Smooth muscle cell (in vitro differentiated cells): Measurements from ENCODE around the gene TSPAN13. TPM values are rescaled to one million over a fixed set of nuclear protein-coding genes. Genes with fewer than 3 reads are reported as not detected.

ENCODE experiments used
- DNase-seq: peaks from one replicate; lab custom pipeline; 2025; ENCODE audit not compliant: unreplicated experiment; lab: John Stamatoyannopoulos, UW
- H2AFZ ChIP-seq: fragments of 200-600 bp; sonication (generic); 2 replicates; pipeline ENCODE4 v1.6.0; 2016; ENCODE audit warnings: antibody characterized with exemption, low read depth, mild to moderate bottlenecking
- H3F3A ChIP-seq: fragments of 200-600 bp; sonication (generic); 2 replicates; pipeline ENCODE4 v1.6.0; 2017; ENCODE audit warnings: antibody characterized with exemption, low read depth
- H3K27ac ChIP-seq: fragments of 200-600 bp; sonication (generic); 2 replicates; pipeline ENCODE4 v1.5.1; 2016; ENCODE audit warnings: low read depth, mild to moderate bottlenecking
- H3K27me3 ChIP-seq: fragments of 200-600 bp; sonication (generic); 2 replicates; pipeline ENCODE4 v1.6.1; 2016; ENCODE audit warnings: low read depth, mild to moderate bottlenecking
- H3K36me3 ChIP-seq: fragments of 200-600 bp; sonication (generic); 2 replicates; pipeline ENCODE4 v1.5.1; 2016; ENCODE audit warnings: low read depth
- H3K4me1 ChIP-seq: fragments of 200-600 bp; sonication (generic); 2 replicates; pipeline ENCODE4 v1.5.1; 2016; ENCODE audit warnings: low read depth
- H3K4me2 ChIP-seq: fragments of 200-600 bp; sonication (generic); 2 replicates; pipeline ENCODE4 v1.6.0; 2016; ENCODE audit warnings: mild to moderate bottlenecking
- H3K4me3 ChIP-seq: fragments of 200-600 bp; sonication (generic); 2 replicates; pipeline ENCODE4 v1.5.1; 2016; ENCODE audit warnings: mild to moderate bottlenecking
- H3K79me2 ChIP-seq: fragments of 200-600 bp; sonication (generic); 2 replicates; pipeline ENCODE4 v1.6.0; 2016; ENCODE audit warnings: low read depth, mild to moderate bottlenecking
- H3K9ac ChIP-seq: fragments of 200-600 bp; sonication (generic); 2 replicates; pipeline ENCODE4 v1.6.0; 2016; ENCODE audit warnings: low read depth
- H3K9me3 ChIP-seq: fragments of 200-600 bp; sonication (generic); replicated peaks from 2 replicates; pipeline ENCODE4 v1.5.1; 2016; ENCODE audit warnings: low read depth
- H4K20me1 ChIP-seq: fragments of 200-600 bp; sonication (generic); 2 replicates; pipeline ENCODE4 v1.6.0; 2016; ENCODE audit warnings: low read depth
- CTCF ChIP-seq: fragments of 200-600 bp; sonication (generic); IDR thresholded peaks from 2 replicates; pipeline ENCODE4 v1.5.1; 2017; ENCODE audit warnings: borderline replicate concordance, mild to moderate bottlenecking, antibody characterized with exemption; ENCODE audit not compliant: insufficient read depth, poor library complexity, severe bottlenecking
- WGBS: methylation state at CpG from one replicate; pipeline ENCODE4 v1.1.7; 2016; ENCODE audit warnings: low lambda C conversion rate; 5-methylcytosine and 5-hydroxymethylcytosine counted together
- polyA plus RNA-seq: library from polyadenylated mRNA; unstranded; fragments of >200 nt; fragmentation: Nextera tagmentation; extraction: Ambion mirVana; gene quantifications from 2 replicates; pipeline ENCODE4 v1.2.1, GENCODE V29; 2016
- total RNA-seq: library from RNA; depleted of rRNA; stranded (reverse); fragments of >200 nt; gene quantifications from 2 replicates; pipeline ENCODE4 v1.2.3, GENCODE V29; 2014

TSPAN13 gene
- total RNA-seq (128 and 142 TPM in 2 replicates), polyA plus RNA-seq (103 and 116 TPM in 2 replicates)

DNA sequence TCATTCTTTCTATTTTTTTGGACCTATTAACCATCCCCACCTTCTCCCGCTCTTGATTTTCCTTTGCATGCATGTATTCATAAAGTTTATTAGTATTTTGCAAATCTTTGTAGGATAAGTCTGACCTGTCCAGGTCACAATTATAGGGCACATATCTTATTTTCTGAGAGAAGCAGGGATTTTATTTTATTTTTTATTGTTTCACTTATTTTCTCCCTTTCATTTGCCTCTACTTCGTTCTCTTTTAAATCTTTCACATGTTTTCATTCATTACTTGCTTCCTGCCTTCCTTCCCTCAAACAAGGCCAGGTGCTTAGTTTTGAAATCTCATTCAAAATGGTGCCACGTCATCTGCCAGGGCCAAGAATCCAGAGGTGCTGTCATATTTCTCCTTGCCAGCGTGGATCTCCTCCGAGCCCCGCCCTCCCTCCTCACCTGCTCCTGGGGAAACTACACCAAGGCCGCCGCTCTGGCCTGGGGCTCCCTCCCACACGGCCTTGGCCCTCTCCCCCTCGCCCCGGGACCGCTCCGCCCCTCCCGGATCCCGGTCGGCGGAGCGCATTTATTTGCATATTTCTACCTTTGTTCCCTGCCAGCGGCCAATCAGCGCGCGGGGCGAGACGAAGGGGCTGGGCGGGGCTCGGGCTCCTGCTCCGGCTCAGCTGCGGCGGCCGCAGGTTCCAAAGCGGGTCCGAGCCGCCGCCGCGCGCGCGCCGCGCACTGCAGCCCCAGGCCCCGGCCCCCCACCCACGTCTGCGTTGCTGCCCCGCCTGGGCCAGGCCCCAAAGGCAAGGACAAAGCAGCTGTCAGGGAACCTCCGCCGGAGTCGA, at the start of gene TSPAN13:
Gene TSPAN13, plus strand, starts transcription at position 654 of the 830 bp plus-strand sequence. CDS start 213 bp downstream, outside the sequence.
- H3K9ac ChIP-seq: peak within 1 kb of the TSS; percentile 80
- peak; percentile 50 for DNase-seq
- H3K27ac ChIP-seq: peak within 1 kb of the TSS; percentile 88
- peaks cover 27% of the 10 kb centered on the region for H3K79me2 ChIP-seq
- H3F3A ChIP-seq: peaks cover 17% of the 10 kb centered on the region
- no peak for TF ChIP-seq CTCF
- no peaks in the 10 kb centered on the region for H3K9me3 ChIP-seq
- peak within 1 kb of the TSS; percentile 88 for H3K4me2 ChIP-seq
- 4% methylated on average over 35 of the region's 48 CpGs for WGBS
- H2AFZ ChIP-seq: peak within 1 kb of the TSS; percentile 72
- peaks cover 19% of the 10 kb centered on the region for H4K20me1 ChIP-seq
- H3K4me3 ChIP-seq: peak within 1 kb of the TSS; percentile 93
- H3K4me1 ChIP-seq: peaks cover 24% of the 10 kb centered on the region
- H3K36me3 ChIP-seq: no peaks in the 10 kb centered on the region
- no peaks in the 10 kb centered on the region for H3K27me3 ChIP-seq

DNA sequence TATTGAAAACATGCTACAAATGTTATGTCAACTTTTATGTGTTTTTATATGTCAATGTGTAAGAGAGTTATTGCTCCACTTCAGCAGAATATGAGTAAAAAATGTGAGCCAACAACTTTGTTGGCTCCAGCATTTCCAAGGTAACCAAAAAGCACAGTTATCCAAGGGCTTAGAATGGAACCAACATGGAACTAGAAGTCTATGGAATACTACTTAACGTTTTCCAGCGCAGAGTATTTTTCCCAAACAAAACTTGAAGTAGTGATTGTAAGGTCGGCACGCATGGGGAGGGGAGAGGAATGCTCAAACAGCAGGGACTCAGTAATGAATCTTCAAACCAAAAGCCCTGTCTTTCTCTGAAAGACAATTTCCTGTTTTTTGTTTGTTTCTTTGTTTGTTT, 45.0 kb upstream of the TSPAN13 start:
- no peak overlapping the region for H2AFZ ChIP-seq
- WGBS: 80% methylated on average over 4 of the region's 4 CpGs
- H3K36me3 ChIP-seq: peaks cover 18% of the 10 kb centered on the region
- no peaks in the 10 kb centered on the region for H3F3A ChIP-seq
- no peaks in the 10 kb centered on the region for H3K9me3 ChIP-seq
- no peaks in the 10 kb centered on the region for H3K79me2 ChIP-seq
- H3K4me1 ChIP-seq: peaks cover 3% of the 10 kb centered on the region
- no peaks in the 10 kb centered on the region for H3K27me3 ChIP-seq
- no peaks in the 10 kb centered on the region for H4K20me1 ChIP-seq
- H3K9ac ChIP-seq: peak overlapping the region; percentile 36
- peak overlapping the region; percentile 2 for H3K4me2 ChIP-seq
- no peak overlapping the region for H3K4me3 ChIP-seq
- H3K27ac ChIP-seq: peak overlapping the region; percentile 80
- DNase-seq: no peak
- TF ChIP-seq CTCF: no peak

- H3K36me3 ChIP-seq: peaks cover 18% of the 10 kb centered on the region
- WGBS: 30% methylated on average over 3 of the region's 3 CpGs
- no peak for DNase-seq
- no peaks in the 10 kb centered on the region for H3K27me3 ChIP-seq
- H4K20me1 ChIP-seq: no peaks in the 10 kb centered on the region
- peak overlapping the region; percentile 36 for H3K9ac ChIP-seq
- no peak for TF ChIP-seq CTCF
- no peaks in the 10 kb centered on the region for H3K79me2 ChIP-seq
- H3K4me1 ChIP-seq: peaks cover 3% of the 10 kb centered on the region
- H3K4me2 ChIP-seq: peak overlapping the region; percentile 2
- no peaks in the 10 kb centered on the region for H3F3A ChIP-seq
- no peaks in the 10 kb centered on the region for H3K9me3 ChIP-seq
- peak overlapping the region; percentile 80 for H3K27ac ChIP-seq
- no peak overlapping the region for H3K4me3 ChIP-seq
- H2AFZ ChIP-seq: no peak overlapping the region
Observed at GRCh38 chr7:16708980-16709379, 44.6 kb upstream of the TSPAN13 start.

DNA sequence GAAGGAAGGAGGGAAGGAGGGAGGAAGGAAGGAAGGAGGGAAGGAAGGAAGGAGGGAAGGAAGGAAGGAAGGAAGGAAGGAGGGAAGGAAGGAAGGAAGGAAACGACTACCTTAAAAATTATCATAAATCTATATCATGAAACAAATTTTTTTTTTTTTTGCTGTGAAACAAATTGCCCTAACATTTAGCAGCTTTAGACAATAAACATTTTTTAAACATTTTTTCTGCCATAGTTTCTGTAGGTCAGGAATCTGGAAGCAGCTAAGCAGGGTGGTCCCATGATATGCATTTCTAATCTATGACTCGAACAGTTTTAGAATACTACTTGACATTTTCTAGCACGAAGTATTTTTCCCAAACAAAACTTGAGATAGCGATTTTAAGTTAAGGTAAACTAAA, 42.9 kb upstream of the TSPAN13 start:
- Histone ChIP-seq H3K9me3 (no peaks in the 10 kb centered on the region), H3K9ac (no peak overlapping the region), H3K27me3 (no peaks in the 10 kb centered on the region), H2AFZ (no peak overlapping the region), H4K20me1 (no peaks in the 10 kb centered on the region), H3F3A (no peaks in the 10 kb centered on the region), H3K4me3 (no peak overlapping the region), H3K4me1 (peaks cover 3% of the 10 kb centered on the region), H3K79me2 (no peaks in the 10 kb centered on the region), H3K36me3 (peaks cover 9% of the 10 kb centered on the region), H3K27ac (no peak overlapping the region), H3K4me2 (no peak overlapping the region)
- no peak for DNase-seq
- WGBS: 81% methylated on average over 4 of the region's 4 CpGs
- TF ChIP-seq CTCF: no peak
